H1 (cell line): ENCODE measurements around the gene GTF2IRD1. TPM values are rescaled to one million over a fixed set of nuclear protein-coding genes. Genes with fewer than 3 reads are reported as not detected.

Experiments used
- CTCF ChIA-PET: fragments of 300-600 bp; sonication (Branson Sonifier 250); formaldehyde crosslinking; loops from one replicate; lab custom pipeline; 2021; ENCODE audit not compliant: partially characterized antibody; lab: Charles Lee
- POLR2A ChIA-PET: fragments of 300-600 bp; sonication (Branson Sonifier 250); formaldehyde crosslinking; loops from one replicate; lab custom pipeline; 2021; ENCODE audit warnings: inconsistent platforms; ENCODE audit not compliant: partially characterized antibody; lab: Charles Lee
- DNase-seq, 2 experiments: peaks; one replicate each; pipeline versions ENCODE4 v3.0.0 to v3.0.0-alpha.2; 2010 to 2022; ENCODE audit warnings: low spot score in 2 of 2, low read depth in 1 of 2, mixed read lengths in 1 of 2
- FAIRE-seq: peaks from 2 replicates; lab custom pipeline; 2011; peaks lifted over from hg19 to GRCh38; lab: Jason Lieb, UNC
- H2AFZ ChIP-seq: 2 replicates; pipeline ENCODE4 v1.8.1; 2012; ENCODE audit warnings: low read length, inconsistent platforms
- H2AK5ac ChIP-seq: 2 replicates; pipeline ENCODE4 v1.6.1; 2013; ENCODE audit warnings: low read depth, low read length
- H2BK120ac ChIP-seq: replicated peaks from 2 replicates; pipeline ENCODE3; 2013; ENCODE audit warnings: low read depth, low read length, inconsistent platforms
- H2BK12ac ChIP-seq: 2 replicates; pipeline ENCODE4 v1.6.1; 2013; ENCODE audit warnings: low read depth, low read length
- H2BK15ac ChIP-seq: 2 replicates; pipeline ENCODE4 v1.6.1; 2013; ENCODE audit warnings: low read length
- H2BK20ac ChIP-seq: 2 replicates; pipeline ENCODE4 v1.6.1; 2013; ENCODE audit warnings: low read length
- H2BK5ac ChIP-seq: 2 replicates; pipeline ENCODE4 v1.6.1; 2013; ENCODE audit warnings: low read depth, low read length
- H3K14ac ChIP-seq: 2 replicates; pipeline ENCODE4 v1.6.1; 2013; ENCODE audit warnings: inconsistent platforms; ENCODE audit not compliant: insufficient read length
- H3K18ac ChIP-seq: 2 replicates; pipeline ENCODE4 v1.6.1; 2013; ENCODE audit warnings: low read length; ENCODE audit errors: extremely low read depth
- H3K23ac ChIP-seq: 2 replicates; pipeline ENCODE4 v1.6.1; 2013; ENCODE audit warnings: inconsistent platforms; ENCODE audit not compliant: insufficient read length
- H3K23me2 ChIP-seq: 2 replicates; pipeline ENCODE4 v1.6.1; 2013; ENCODE audit warnings: low read depth, low read length
- H3K27ac ChIP-seq: 2 replicates; pipeline ENCODE4 v1.6.1; 2011; ENCODE audit warnings: low read depth, low read length, inconsistent platforms
- H3K27me3 ChIP-seq, 4 experiments: replicated peaks in 1 of 4; 1 replicate in 1 of 4; 2 replicates in 3 of 4; pipeline versions ENCODE4 v1.6.1 to v1.8.1; 2011 to 2013; ENCODE audit warnings: low read length in 3 of 4, mild to moderate bottlenecking in 3 of 4, inconsistent platforms in 2 of 4, mixed read lengths in 2 of 4, moderate library complexity in 1 of 4; ENCODE audit not compliant: control insufficient read depth in 3 of 4, insufficient read depth in 3 of 4; ENCODE audit errors: extremely low read depth in 1 of 4
- H3K36me3 ChIP-seq, 4 experiments: 2 replicates each; pipeline versions ENCODE4 v1.6.1 to v1.8.1; 2011 to 2013; ENCODE audit warnings: mild to moderate bottlenecking in 4 of 4, low read length in 3 of 4, moderate library complexity in 2 of 4, control low read depth in 1 of 4, inconsistent platforms in 1 of 4; ENCODE audit not compliant: insufficient read depth in 4 of 4, control insufficient read depth in 2 of 4
- H3K4ac ChIP-seq: replicated peaks from 2 replicates; pipeline ENCODE3; 2013; ENCODE audit warnings: low read length, low read depth, mixed read lengths, inconsistent platforms; ENCODE audit not compliant: insufficient read length
- H3K4me1 ChIP-seq, 4 experiments: replicated peaks in 1 of 4; 1 replicate in 1 of 4; 2 replicates in 3 of 4; pipeline versions ENCODE4 v1.6.1 to v1.8.1; 2011 to 2013; ENCODE audit warnings: low read length in 3 of 4, inconsistent platforms in 2 of 4, mixed read lengths in 1 of 4; ENCODE audit not compliant: insufficient read depth in 4 of 4, control insufficient read depth in 3 of 4
- H3K4me2 ChIP-seq, 2 experiments: 2 replicates each; pipeline versions ENCODE4 v1.6.1 to v1.8.1; 2011 to 2013; ENCODE audit warnings: low read depth in 2 of 2, low read length in 2 of 2, control low read depth in 1 of 2, inconsistent platforms in 1 of 2, mild to moderate bottlenecking in 1 of 2; ENCODE audit not compliant: insufficient read depth in 1 of 2
- H3K4me3 ChIP-seq, 4 experiments: fragments of 200-600, 300-600 bp in 1 of 4; sonication (generic), shearing (Covaris generic), sonication (Bioruptor Twin) in 1 of 4; 2 replicates each; pipeline versions ENCODE4 v1.5.1 to v1.8.1; 2011 to 2016; ENCODE audit warnings: low read length in 4 of 4, low read depth in 3 of 4, control low read depth in 2 of 4, inconsistent platforms in 2 of 4, mild to moderate bottlenecking in 2 of 4, mixed read lengths in 1 of 4, moderate library complexity in 1 of 4; ENCODE audit not compliant: insufficient read depth in 2 of 4; ENCODE audit errors: extremely low read depth in 1 of 4
- H3K56ac ChIP-seq: replicated peaks from 2 replicates; pipeline ENCODE3; 2013; ENCODE audit warnings: low read depth, mild to moderate bottlenecking, mixed read lengths, low read length, inconsistent platforms; ENCODE audit not compliant: insufficient read length
- H3K79me1 ChIP-seq: 2 replicates; pipeline ENCODE4 v1.6.1; 2013; ENCODE audit warnings: low read depth, low read length, control low read depth
- H3K79me2 ChIP-seq, 2 experiments: 2 replicates each; pipeline versions ENCODE4 v1.6.1 to v1.8.1; 2012 to 2013; ENCODE audit warnings: low read length in 2 of 2, mild to moderate bottlenecking in 2 of 2, inconsistent platforms in 1 of 2; ENCODE audit not compliant: insufficient read depth in 2 of 2, control insufficient read depth in 1 of 2
- H3K9ac ChIP-seq, 4 experiments: replicated peaks in 1 of 4; 1 replicate in 1 of 4; 2 replicates in 3 of 4; pipeline versions ENCODE4 v1.6.1 to v1.8.1; 2011 to 2013; ENCODE audit warnings: low read depth in 3 of 4, low read length in 3 of 4, control low read depth in 2 of 4, mild to moderate bottlenecking in 2 of 4, moderate library complexity in 2 of 4, inconsistent platforms in 1 of 4; ENCODE audit errors: extremely low read depth in 1 of 4
- H3K9me3 ChIP-seq, 2 experiments: 2 replicates each; pipeline versions ENCODE4 v1.6.1 to v1.8.1; 2012 to 2013; ENCODE audit warnings: mild to moderate bottlenecking in 2 of 2, moderate library complexity in 2 of 2, control low read depth in 1 of 2, inconsistent platforms in 1 of 2, low read depth in 1 of 2, low read length in 1 of 2, mixed read lengths in 1 of 2; ENCODE audit not compliant: insufficient read depth in 2 of 2
- H4K20me1 ChIP-seq, 2 experiments: replicated peaks in 1 of 2; 2 replicates each; pipeline versions ENCODE3 to v1.8.1; 2011 to 2013; ENCODE audit warnings: inconsistent platforms in 2 of 2, low read length in 2 of 2, mild to moderate bottlenecking in 1 of 2; ENCODE audit not compliant: insufficient read depth in 2 of 2, control insufficient read depth in 1 of 2
- H4K5ac ChIP-seq: 2 replicates; pipeline ENCODE4 v1.6.1; 2013; ENCODE audit warnings: low read length, low read depth, mixed read lengths, inconsistent platforms; ENCODE audit not compliant: insufficient read length
- H4K8ac ChIP-seq: 2 replicates; pipeline ENCODE4 v1.8.0; 2013; ENCODE audit warnings: mild to moderate bottlenecking, moderate library complexity, low read length, inconsistent platforms; ENCODE audit not compliant: insufficient read depth; ENCODE audit errors: extremely low read depth
- H4K91ac ChIP-seq: replicated peaks from 2 replicates; pipeline ENCODE3; 2013; ENCODE audit warnings: low read length, mixed read lengths, inconsistent platforms; ENCODE audit not compliant: insufficient read length
- GABPA ChIP-seq: IDR thresholded peaks from 2 replicates; pipeline ENCODE4 v1.6.1; 2011; ENCODE audit warnings: mild to moderate bottlenecking, low read length, moderate library complexity, borderline replicate concordance; ENCODE audit not compliant: insufficient read depth
- WGBS, 2 experiments: shearing (Covaris generic) in 1 of 2; methylation state at CpG; one replicate each; pipeline versions ENCODE4 v1.1.6 to v1.1.7; 2013 to 2015; ENCODE audit warnings: low lambda C conversion rate in 2 of 2, mixed read lengths in 2 of 2, inconsistent platforms in 1 of 2, low coverage in 1 of 2, missing lambda C conversion rate in 1 of 2; ENCODE audit not compliant: insufficient replicate concordance in 2 of 2, insufficient coverage in 1 of 2, insufficient read length in 1 of 2; ENCODE audit errors: extremely low coverage in 1 of 2, missing lambda C conversion rate in 1 of 2; 5-methylcytosine and 5-hydroxymethylcytosine counted together
- polyA plus RNA-seq, 7 experiments: library from polyadenylated mRNA; depleted of rRNA in 3 of 7; stranded (reverse) in 5 of 7; unstranded in 2 of 7; fragments of >200 nt in 5 of 7; fragments of 200-250 nt in 2 of 7; gene quantifications; 1 replicate in 5 of 7; 2 replicates in 1 of 7; 4 replicates in 1 of 7; pipeline versions ENCODE4 v1.2.1 to v1.2.3, GENCODE V29; 2011 to 2013; ENCODE audit warnings: missing spikeins in 2 of 7, mixed read lengths in 2 of 7
- total RNA-seq: library from RNA; stranded (reverse); fragmentation: NEBNext Ultra II Directional; extraction: Animal tissue kit (Norgen Biotek cat#: 25700); gene quantifications from 2 replicates; pipeline ENCODE4 v1.2.1, GENCODE V29; 2021

The GTF2IRD1 gene
- total and polyA plus RNA-seq, 2 of the 8 experiments (the other 6 are each of a cell fraction or from before 2014, with no cell fraction given), result 27.4 to 45.4 TPM

DNA sequence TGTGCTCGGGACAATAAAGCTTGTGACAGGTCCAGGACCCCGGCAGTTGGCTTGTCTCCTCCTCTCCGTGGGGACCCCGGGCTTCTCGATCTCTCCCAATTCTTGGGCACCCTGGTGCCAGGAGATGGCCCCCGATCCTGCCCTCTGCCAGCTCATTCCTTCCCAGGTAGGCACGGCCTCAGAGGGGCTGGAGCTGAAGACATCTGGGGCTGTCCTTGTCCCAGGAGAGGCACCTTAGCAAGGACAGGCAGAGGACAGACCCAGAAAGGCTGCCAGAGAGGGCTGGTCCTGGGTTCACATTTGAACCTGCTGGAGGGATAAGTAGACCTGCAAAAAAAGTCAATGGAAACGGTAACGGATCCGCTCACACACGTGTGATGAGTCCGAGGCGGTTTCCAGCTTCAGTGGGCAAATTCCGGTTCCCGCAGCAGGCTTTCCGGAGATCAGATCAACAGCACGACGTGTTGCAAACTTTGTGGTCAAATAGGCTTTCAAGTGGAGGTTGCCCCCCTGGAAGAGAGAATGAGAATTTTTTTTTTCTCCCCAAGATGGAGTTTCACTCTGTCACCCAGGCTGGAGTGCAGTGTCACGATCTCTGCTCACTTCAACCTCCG lies 47.7 kb upstream of the GTF2IRD1 start:
- H3K79me2 ChIP-seq, result no peaks in the 10 kb centered on the region
- H2BK20ac ChIP-seq, result no peak overlapping the region
- H3K36me3 ChIP-seq, result peaks cover 0 to 12% (median 4%) of the 10 kb centered on the region in 4 experiments; a peak in 4 of 8 replicates
- no peak overlapping the region for H3K23ac ChIP-seq
- no peak overlapping the region for H2AK5ac ChIP-seq
- H3K79me1 ChIP-seq, result no peaks in the 10 kb centered on the region
- H2BK5ac ChIP-seq, result no peak overlapping the region
- peak overlapping the region; percentile 71; the same call in 1 of the 2 replicates for H3K18ac ChIP-seq
- FAIRE-seq (no peak), DNase-seq (no peak)
- peak overlapping the region; percentile 29; the same call in 1 of the 2 replicates for H2BK15ac ChIP-seq
- no peaks in the 10 kb centered on the region for H3K27me3 ChIP-seq
- no peak overlapping the region for H3K4me2 ChIP-seq
- no peak overlapping the region for H3K9ac ChIP-seq
- no peak overlapping the region for H3K4ac ChIP-seq
- no peak overlapping the region for H4K5ac ChIP-seq
- H4K20me1 ChIP-seq, result no peaks in the 10 kb centered on the region
- no peak overlapping the region for H3K4me3 ChIP-seq
- H3K14ac ChIP-seq, result peak overlapping the region; percentile 5
- peak overlapping the region; percentile 21 for H3K56ac ChIP-seq
- H3K9me3 ChIP-seq, result no peaks in the 10 kb centered on the region
- no peak overlapping the region for H4K91ac ChIP-seq
- no peak overlapping the region for H2BK120ac ChIP-seq
- WGBS, 2 experiments, result 85% methylated on average over 20 of the region's 20 CpGs; no CpG with 5 or more reads in 1 of the 2 experiments
- H4K8ac ChIP-seq, result no peak overlapping the region
- no peak overlapping the region for H3K27ac ChIP-seq
- H3K4me1 ChIP-seq, result peaks cover 0 to 5% (median under 1%) of the 10 kb centered on the region in 4 experiments; a peak in 3 of 7 replicates
- no peak overlapping the region for H2AFZ ChIP-seq
- no peak overlapping the region for H2BK12ac ChIP-seq
- CTCF ChIA-PET, result interaction anchor here (0.5 to 4.8 kb wide), 77 partner anchors 7 to 680 kb away, joined by 3 to 44 read pairs (median 4); no protein-coding TSS in a partner anchor
- POLR2A ChIA-PET, result interaction anchor here (0.5 to 2.0 kb wide), 10 partner anchors 11 to 384 kb away, joined by 3 to 8 read pairs (median 3); partner anchors contain the start of gene GTF2I
- no peaks in the 10 kb centered on the region for H3K23me2 ChIP-seq
- no peak for TF ChIP-seq GABPA
